NCI-H146 treated with DMSO at 0.1 percent for 48 hours (cell line): Measurements from ENCODE around the gene TRDN.
"Not testable (repeated sequence)": the region's sequence is repeated elsewhere in the genome, so short reads cannot be mapped to it uniquely, and the experiment has no call there.

Source experiments
- DNase-seq: peaks from one replicate; lab custom pipeline; 2025; ENCODE audit not compliant: unreplicated experiment; lab: John Stamatoyannopoulos, UW

Gene TRDN

GRCh38 chr6:123314459-123314858 lies 322.3 kb downstream of the TRDN start:
- DNase-seq = not testable (repeated sequence)

DNA sequence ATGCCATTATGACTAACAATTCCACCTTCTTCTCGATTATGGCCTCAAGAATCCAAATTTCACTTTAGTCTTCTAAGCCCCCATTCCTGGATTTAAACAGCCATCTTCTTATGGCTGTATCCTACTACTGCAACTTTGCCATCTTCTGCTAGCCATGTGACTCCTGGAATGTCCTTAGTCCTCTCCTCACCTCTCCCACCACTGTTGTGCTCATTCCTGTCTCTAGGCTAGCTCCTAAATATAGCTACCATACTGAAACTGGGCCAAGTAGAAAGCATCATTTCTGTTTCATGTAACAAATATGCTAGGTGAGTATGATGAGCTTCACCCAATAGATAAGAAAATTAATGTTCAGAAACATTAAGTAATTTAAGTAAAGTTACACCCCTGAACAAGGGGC lies 327.6 kb downstream of the TRDN start:
- DNase-seq = no peak

DNA sequence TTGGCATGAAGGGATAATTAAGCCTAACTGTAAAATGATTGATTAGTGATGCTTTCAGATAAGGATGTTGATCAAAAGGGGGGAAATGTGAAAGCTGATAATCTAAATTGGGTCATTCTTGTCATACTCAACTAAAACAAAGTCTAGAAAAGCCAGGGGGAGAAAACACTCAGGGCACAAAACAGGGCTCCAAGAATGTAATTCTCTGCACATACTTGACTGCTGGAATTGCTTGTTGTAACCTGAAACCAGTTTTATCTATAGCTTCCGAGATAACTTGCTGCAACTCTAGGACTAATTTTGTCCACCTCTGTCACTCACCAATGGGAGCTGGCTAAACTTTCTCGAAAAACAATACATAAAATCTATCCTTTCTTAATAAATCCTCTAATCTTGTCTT lies 330.4 kb downstream of the TRDN start:
- DNase-seq = peak; percentile 45

GRCh38 chr6:123295672-123296071 lies 341.1 kb downstream of the TRDN start:
- DNase-seq = no peak

DNA sequence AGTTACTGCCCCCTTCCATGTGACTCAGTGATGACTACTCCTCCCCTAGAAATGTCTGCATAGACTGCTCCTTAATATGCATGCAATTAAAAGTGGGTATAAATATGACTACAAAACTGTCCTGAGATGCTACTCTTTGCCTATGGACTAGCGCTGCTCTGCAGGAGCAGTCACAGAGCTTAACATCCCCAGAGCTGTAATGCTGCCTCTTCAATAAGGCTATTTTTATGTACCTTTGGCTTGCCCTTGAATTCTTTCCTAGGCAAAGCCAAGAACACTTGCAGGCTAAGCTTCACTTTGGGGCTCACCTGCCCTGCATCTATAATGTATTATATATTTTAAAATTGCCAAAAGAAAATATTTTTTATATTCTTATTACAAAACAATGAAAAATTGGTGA lies 341.6 kb downstream of the TRDN start:
- DNase-seq = no peak

GRCh38 chr6:123288649-123289048 lies 348.1 kb downstream of the TRDN start:
- DNase-seq = no peak

GRCh38 chr6:123276546-123276980 lies 360.2 kb downstream of the TRDN start:
- peak; percentile 90 for DNase-seq

DNA sequence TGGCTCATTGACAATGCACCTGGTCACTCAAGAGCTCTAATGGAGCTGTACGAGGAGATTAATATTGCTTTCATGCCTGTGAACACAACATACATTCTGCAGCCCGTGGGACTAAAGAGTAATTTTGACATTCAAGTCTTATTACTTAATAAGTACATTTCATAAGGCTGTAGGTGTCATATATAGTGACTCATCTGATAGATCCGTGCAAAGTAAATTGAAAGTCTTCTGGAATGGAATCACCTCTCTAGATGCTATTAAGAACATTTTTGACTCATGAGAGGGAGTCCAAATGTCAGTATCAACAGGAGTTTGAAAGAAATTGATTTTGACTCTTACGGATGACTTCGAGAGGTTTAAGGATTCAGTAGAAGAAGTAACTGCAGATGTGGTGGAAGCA lies 372.8 kb downstream of the TRDN start:
- DNase-seq = no peak

DNA sequence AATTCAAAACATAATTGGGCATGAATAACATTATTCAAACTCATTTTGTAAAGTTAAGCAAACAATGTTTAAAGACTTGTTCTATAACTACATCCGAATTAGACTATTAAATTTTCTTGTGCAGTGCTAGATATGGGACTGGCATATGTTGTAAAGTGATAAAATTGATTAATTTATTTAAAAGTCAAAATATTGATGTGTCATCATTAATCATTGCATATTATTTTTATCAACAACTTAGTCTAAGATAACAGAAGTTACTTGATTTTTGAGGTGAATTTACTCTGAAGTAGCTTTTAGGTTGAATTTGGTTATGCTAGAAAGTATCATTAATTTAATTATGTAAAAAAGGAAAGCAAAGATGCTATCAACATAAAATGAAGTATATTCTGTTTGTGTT lies 396.1 kb downstream of the TRDN start:
- DNase-seq = no peak

DNA sequence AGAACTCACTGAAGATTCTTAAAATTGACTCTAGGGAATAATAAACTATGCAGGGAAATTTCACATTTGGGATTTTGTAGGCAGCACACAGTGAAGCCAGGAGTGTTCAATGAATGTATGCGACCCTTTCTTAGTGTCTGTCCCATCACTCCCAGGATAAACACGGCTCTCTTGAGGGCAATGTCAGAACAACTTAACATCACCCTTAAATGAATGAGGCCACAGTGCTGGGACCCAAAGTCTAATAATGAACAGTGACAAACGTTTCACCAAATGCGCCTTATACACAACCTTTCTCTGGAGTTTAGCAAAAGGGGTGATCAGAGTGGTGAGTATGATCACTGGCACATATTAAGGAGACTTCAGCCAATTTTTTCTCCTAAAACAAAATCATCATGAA lies 403.4 kb downstream of the TRDN start:
- DNase-seq = no peak

DNA sequence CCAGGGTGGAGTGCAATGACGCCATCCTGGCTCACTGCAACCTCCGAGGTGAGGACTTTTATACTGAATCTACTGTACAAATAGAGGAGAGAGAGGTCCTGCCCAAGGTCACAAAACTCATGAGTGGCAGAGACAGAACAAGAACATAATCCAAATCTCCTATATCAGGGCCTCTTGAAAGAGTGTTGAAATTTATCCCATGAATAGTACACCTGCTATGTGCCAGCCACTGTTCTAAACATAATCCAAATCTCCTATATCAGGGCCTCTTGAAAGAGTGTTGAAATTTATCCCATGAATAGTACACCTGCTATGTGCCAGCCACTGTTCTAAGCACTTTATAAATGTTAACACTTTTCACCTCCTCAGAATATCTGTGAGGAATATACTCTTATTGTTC lies 409.0 kb downstream of the TRDN start:
- DNase-seq = not testable (repeated sequence)

GRCh38 chr6:123226398-123226797 lies 410.4 kb downstream of the TRDN start:
- DNase-seq = no peak

DNA sequence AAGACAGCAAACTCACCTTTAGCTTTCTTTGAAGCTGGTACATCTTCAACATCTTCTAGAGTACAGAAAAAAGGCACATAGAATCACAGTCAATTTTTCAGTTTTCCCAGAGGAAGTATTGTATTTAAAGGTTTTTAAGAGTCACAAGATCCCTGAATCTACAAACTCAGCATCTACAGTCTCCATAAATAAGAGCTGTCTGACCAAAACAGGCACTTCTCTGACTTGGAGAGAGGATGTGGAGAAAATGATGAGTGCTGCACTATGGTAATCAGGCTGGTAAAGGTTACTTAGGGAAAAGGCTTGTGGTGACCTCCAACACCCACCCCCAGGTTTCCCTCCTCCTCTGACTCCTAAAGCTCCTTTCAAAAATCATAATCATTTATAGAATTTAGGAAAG lies 412.7 kb downstream of the TRDN start:
- no peak for DNase-seq

DNA sequence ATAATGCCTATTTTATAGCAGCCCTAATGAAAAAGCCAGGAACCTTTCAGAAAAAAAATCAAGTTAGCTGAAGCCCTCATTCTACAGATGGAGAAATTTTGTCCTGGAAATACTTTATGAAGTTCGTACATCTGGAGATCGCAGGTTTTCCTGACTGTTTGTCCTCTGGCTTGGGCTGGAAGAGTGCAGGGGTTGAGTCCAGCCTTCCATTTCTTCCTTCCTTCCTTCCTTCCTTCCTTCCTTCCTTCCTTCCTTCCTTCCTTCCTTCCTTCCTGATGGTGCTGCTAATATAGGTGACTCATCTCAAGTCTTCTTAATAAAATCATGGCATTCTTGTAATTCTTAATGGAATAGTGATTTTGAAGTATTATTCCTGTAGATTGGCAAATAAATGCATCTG lies 413.3 kb downstream of the TRDN start:
- no peak for DNase-seq

DNA sequence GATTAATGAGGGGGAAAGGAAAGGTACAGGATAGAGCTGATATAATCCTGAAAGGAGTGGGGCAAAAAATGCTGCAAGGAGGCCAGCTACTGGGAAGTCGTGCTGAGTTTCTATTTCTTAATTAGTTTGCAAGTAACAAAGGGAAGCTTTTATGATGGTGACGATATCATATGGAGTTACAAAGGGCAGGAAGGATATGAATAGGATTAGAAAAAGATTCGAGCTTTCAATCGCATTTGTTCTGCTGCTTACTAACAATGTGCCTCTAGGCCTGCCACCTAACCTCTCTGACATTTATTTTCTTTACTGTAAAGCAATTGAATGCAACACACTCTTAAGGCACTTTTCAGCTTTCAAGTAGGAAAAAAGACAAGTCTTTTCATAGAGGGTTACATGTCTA lies 421.5 kb downstream of the TRDN start:
- DNase-seq = no peak

DNA sequence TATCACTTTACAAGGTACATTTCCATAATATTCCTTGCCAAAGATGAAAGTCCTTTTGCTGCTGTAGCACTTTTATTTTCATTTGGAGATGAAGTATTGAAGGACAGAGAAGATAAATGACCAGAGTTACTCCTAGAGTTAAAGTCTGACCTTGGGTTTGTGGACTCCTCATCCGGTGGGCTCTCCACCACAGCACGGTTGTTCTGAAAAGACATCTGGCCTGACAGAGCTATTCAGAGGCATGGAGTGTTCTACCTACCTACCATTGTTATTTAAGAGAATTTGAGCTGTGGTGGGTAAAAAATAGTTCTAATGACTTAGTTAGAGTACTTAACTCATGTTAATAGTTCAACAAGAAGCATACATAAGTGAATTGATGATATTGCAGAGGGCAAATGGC lies 422.3 kb downstream of the TRDN start:
- DNase-seq = no peak

DNA sequence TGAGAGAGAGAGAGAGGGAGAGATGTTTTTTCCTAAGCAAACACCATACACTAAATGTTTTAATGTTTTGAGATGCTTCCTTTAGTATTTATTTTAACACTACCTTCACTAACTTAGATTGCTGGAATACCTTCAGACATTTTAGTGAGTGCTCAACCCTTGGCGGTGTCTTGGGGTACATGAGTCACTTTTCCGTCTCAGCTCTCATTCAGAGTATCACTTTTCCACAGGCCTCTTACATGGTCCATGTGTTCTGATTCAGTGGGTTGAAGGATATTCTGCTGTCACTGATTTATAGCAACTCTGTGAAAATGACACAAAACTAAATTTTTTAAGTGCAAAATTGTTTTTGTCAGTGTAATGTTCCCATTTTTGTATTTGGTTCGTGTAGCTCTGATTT lies 422.8 kb downstream of the TRDN start:
- DNase-seq = no peak

- no peak for DNase-seq
These were observed 424.8 kb downstream of the TRDN start for GRCh38 chr6:123211777-123212545.

GRCh38 chr6:123210645-123211044 lies 426.1 kb downstream of the TRDN start:
- no peak for DNase-seq

DNA sequence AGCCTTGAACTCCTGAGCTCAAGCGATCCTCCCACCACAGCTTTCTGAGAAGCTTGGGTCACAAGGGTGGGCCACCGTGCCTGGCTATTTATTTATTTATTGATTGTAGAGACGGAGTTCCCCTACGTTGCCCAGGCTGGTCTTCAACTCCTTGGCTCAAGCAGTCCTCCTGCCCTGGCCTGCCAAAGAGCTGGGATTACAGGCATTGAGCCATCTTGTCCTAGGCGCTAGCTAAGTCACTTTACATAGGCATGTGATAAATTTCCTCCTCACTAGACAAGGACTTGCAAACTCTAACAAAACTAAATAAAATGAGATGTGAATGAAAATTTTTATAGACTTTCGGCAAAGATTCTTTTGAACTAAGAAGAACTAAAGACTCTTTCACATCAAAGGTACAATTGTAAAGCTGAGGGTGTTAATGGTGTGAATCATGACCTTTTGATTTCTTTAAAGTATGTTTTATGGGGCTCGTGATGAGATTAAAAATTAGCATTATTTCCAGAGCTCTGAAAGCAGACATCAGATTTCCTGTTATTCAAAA lies 428.7 kb downstream of the TRDN start:
- no peak for DNase-seq

- no peak for DNase-seq
These were observed 432.8 kb downstream of the TRDN start for GRCh38 chr6:123203928-123204327.

DNA sequence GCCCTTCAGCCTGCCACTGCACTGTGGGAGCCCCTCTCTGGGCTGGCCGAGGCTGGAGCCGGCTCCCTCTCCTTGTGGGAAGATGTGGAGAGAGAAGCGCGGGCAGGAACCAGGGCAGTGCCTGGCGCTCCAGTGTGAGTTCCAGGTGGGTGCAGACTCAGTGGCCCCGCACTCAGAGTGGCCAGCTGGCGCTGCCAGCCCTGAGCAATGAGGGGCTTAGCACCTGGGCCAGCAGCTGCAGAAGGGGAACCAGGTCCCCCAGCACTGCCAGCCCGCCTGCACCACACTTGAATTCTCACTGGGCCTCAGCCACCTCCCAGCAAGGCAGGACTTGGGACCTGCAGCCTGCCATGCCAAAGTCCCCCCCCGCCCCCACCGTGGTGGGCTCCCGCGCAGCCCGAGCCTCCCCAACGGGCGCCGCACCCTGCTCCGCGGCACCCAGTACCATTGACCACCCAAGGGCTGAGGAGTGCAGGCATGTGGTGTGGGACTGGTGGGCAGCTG lies 434.8 kb downstream of the TRDN start:
- DNase-seq = no peak

DNA sequence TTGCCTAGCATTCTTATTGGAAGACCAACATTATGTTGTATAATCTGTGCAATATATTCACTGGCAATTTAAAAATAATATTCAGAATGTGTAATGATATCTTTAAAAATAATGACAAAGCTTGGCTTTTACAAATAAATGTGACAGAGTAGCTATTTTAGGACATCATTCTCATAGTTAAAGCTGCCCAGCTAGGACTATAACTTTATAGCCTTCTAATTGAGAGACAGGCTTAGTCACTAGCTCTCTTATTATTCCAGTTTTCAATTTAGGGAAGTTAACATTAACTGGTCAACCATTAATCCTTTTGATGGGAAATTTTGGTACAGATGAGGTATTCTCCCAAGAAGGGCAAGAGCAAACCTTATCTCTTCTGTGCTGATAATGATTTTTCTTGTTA lies 443.5 kb downstream of the TRDN start:
- DNase-seq = no peak
